Kidney (tissue), 14 donors: Measurements from ENCODE around the gene DNASE1L2. TPM values are rescaled to one million over a fixed set of nuclear protein-coding genes. Genes with fewer than 3 reads are reported as not detected.

Experiments
- DNase-seq, 5 donors: peaks; one replicate each; pipeline ENCODE4 v3.0.0-alpha.2; 2013 to 2020
- FAIRE-seq: peaks from 2 replicates; lab custom pipeline; 2012; peaks lifted over from hg19 to GRCh38; lab: Jason Lieb, UNC
- H3K27ac ChIP-seq, 2 donors: one replicate each; pipeline ENCODE4 v1.7.0; 2013; ENCODE audit warnings: low read depth in 2 of 2, low read length in 2 of 2, inconsistent platforms in 1 of 2
- H3K27me3 ChIP-seq: one replicate; pipeline ENCODE4 v1.7.1; 2013; ENCODE audit warnings: low read length, inconsistent platforms; ENCODE audit not compliant: control insufficient read depth, insufficient read depth
- H3K36me3 ChIP-seq, 3 donors: one replicate each; pipeline versions ENCODE4 v1.7.0 to v1.7.1; 2013; ENCODE audit warnings: low read length in 3 of 3, control low read depth in 1 of 3, inconsistent platforms in 1 of 3; ENCODE audit not compliant: insufficient read depth in 3 of 3, control insufficient read depth in 2 of 3
- H3K4me1 ChIP-seq, 3 donors: one replicate each; pipeline versions ENCODE4 v1.7.0 to v1.7.1; 2013; ENCODE audit warnings: low read length in 3 of 3, inconsistent platforms in 1 of 3, low read depth in 1 of 3; ENCODE audit not compliant: control insufficient read depth in 2 of 3, insufficient read depth in 2 of 3
- H3K4me3 ChIP-seq, 3 donors: one replicate each; pipeline versions ENCODE4 v1.7.0 to v1.8.1; 2013; ENCODE audit warnings: low read length in 3 of 3, control low read depth in 1 of 3, inconsistent platforms in 1 of 3
- H3K9ac ChIP-seq, 3 donors: one replicate each; pipeline versions ENCODE4 v1.7.0 to v1.7.1; 2013; ENCODE audit warnings: low read length in 3 of 3, control low read depth in 1 of 3, inconsistent platforms in 1 of 3
- H3K9me3 ChIP-seq, 3 donors: one replicate each; pipeline versions ENCODE4 v1.7.0 to v1.7.1; 2013; ENCODE audit warnings: low read length in 3 of 3, control low read depth in 1 of 3, inconsistent platforms in 1 of 3; ENCODE audit not compliant: control insufficient read depth in 2 of 3, insufficient read depth in 1 of 3
- CTCF ChIP-seq: IDR thresholded peaks from 3 replicates; pipeline ENCODE4 v1.5.1; 2012; ENCODE audit warnings: mild to moderate bottlenecking, moderate library complexity, borderline replicate concordance; ENCODE audit not compliant: insufficient read depth; ENCODE audit errors: extremely low read depth
- intact Hi-C: fragments of 100-400 bp; cut with DNase I; formaldehyde crosslinking; loops from one replicate; pipeline ENCODE4 v1.11.1; 2022
- polyA plus RNA-seq: library from polyadenylated mRNA; stranded (reverse); fragments of 350-450 nt; fragmentation: Illumina TruSeq; extraction: RNeasy Lipid Tissue Mini Kit (QIAGEN cat#74804); gene quantifications from one replicate; pipeline ENCODE4 v1.2.3, GENCODE V29; 2014; ENCODE audit warnings: low read depth, low replicate concordance; ENCODE audit not compliant: insufficient read depth
- total RNA-seq: library from RNA; stranded (reverse); fragmentation: NEBNext Ultra II Directional; extraction: Animal tissue kit (Norgen Biotek cat#: 25700); gene quantifications from one replicate; pipeline ENCODE4 v1.2.1, GENCODE V29; 2021
- donor health status: control.
- donor health status: control.
- donor health status: control.
- donor health status: control.
- donor health status: control.
- donor health status: DM: yes; HTN: yes; CAD: no.
- donor health status: Normal renal cell carcinoma (clear cell type).

Gene DNASE1L2
- total and polyA plus RNA-seq, 2 donors from 2014 or later = 0.88 TPM

- peaks cover 0 to 15% (median 10%) of the 10 kb centered on the region in 3 donors for H3K4me1 ChIP-seq
- intact Hi-C loops = no loop called here
- DNase-seq = peak; percentile 89 to 96 (median 91)
- peak within 1 kb of the TSS; percentile 98 for H3K27ac ChIP-seq
- H3K27me3 ChIP-seq = no peaks in the 10 kb centered on the region
- no peak for TF ChIP-seq CTCF
- no peak for FAIRE-seq
- H3K4me3 ChIP-seq = peak within 1 kb of the TSS; percentile 78 to 92 (median 86)
- no peaks in the 10 kb centered on the region for H3K9me3 ChIP-seq
- peak within 1 kb of the TSS; percentile 68 to 99 (median 84) for H3K9ac ChIP-seq
- H3K36me3 ChIP-seq = peaks cover 0 to 4% (median 0%) of the 10 kb centered on the region in 3 donors
Observed at GRCh38 chr16:2205104-2205966, 30.9 kb upstream of the DNASE1L2 start, which contains the start of gene MLST8. Gene MLST8 (plus strand): TSS chr16:2205454. CDS start chr16:2206086, 632 bp downstream.

GRCh38 chr16:2205967-2206313 lies 30.3 kb upstream of the DNASE1L2 start:
- FAIRE-seq = no peak
- no peak for TF ChIP-seq CTCF
- H3K27me3 ChIP-seq = no peaks in the 10 kb centered on the region
- H3K9ac ChIP-seq = peak overlapping the region; percentile 62 to 99 (median 84)
- DNase-seq = peak in 2 of 5 donors; percentile 86 to 88
- H3K36me3 ChIP-seq = peaks cover 0 to 4% (median 0%) of the 10 kb centered on the region in 3 donors
- intact Hi-C loops = no loop called here
- peak overlapping the region; percentile 78 to 92 (median 86) for H3K4me3 ChIP-seq
- no peaks in the 10 kb centered on the region for H3K9me3 ChIP-seq
- H3K27ac ChIP-seq = peak overlapping the region; percentile 79 to 98
- peaks cover 0 to 15% (median 10%) of the 10 kb centered on the region in 3 donors for H3K4me1 ChIP-seq

- no peaks in the 10 kb centered on the region for H3K9me3 ChIP-seq
- H3K27me3 ChIP-seq = no peaks in the 10 kb centered on the region
- peak overlapping the region; percentile 21 to 92 (median 86) for H3K4me3 ChIP-seq
- FAIRE-seq (no peak), DNase-seq (peak in 1 of 5 donors; percentile 69)
- no peak for TF ChIP-seq CTCF
- H3K4me1 ChIP-seq = peaks cover 0 to 15% (median 10%) of the 10 kb centered on the region in 3 donors
- peak overlapping the region in 1 of 2 donors; percentile 98 for H3K27ac ChIP-seq
- peak overlapping the region in 1 of 3 donors; percentile 84 for H3K9ac ChIP-seq
- H3K36me3 ChIP-seq = peaks cover 0 to 4% (median 0%) of the 10 kb centered on the region in 3 donors
- intact Hi-C loops = no loop called here
Observed at GRCh38 chr16:2206420-2206779, 29.8 kb upstream of the DNASE1L2 start.
